Heart right ventricle (tissue), 16 donors: ENCODE measurements around the gene METTL21A. TPM values are rescaled to one million over a fixed set of nuclear protein-coding genes. Genes with fewer than 3 reads are reported as not detected.

Source experiments
- ATAC-seq, 8 donors: fragments of 200-7000 bp; cut with Tn5 transposase; one replicate each; pipeline ENCODE4 v1.9.1; 2020; ENCODE audit warnings: mild to moderate bottlenecking in 8 of 8, moderate library complexity in 8 of 8, moderate number of reproducible peaks in 1 of 8
- DNase-seq, 2 donors: peaks; one replicate each; pipeline ENCODE4 v3.0.0-alpha.2; 2020
- H3K27ac ChIP-seq, 10 donors: fragments of 200-600 bp; sonication (generic) in 2 of 10; one replicate each; pipeline versions ENCODE4 v1.5.0 to v1.8.0; 2020 to 2022; ENCODE audit warnings: mild to moderate bottlenecking in 3 of 10
- H3K27me3 ChIP-seq, 7 donors: fragments of 200-600 bp; one replicate each; pipeline ENCODE4 v1.8.0; 2021 to 2022; ENCODE audit warnings: mild to moderate bottlenecking in 2 of 7
- H3K36me3 ChIP-seq, 9 donors: fragments of 200-600 bp; sonication (generic) in 1 of 9; one replicate each; pipeline versions ENCODE4 v1.5.0 to v1.8.0; 2020 to 2022; ENCODE audit warnings: mild to moderate bottlenecking in 2 of 9
- H3K4me1 ChIP-seq, 9 donors: fragments of 200-600 bp; sonication (generic) in 1 of 9; one replicate each; pipeline versions ENCODE4 v1.5.0 to v1.8.0; 2020 to 2022; ENCODE audit warnings: mild to moderate bottlenecking in 4 of 9
- H3K4me3 ChIP-seq, 10 donors: fragments of 200-600 bp; sonication (generic) in 2 of 10; one replicate each; pipeline versions ENCODE4 v1.5.0 to v1.8.0; 2020 to 2022; ENCODE audit warnings: mild to moderate bottlenecking in 7 of 10, moderate library complexity in 2 of 10
- H3K9me3 ChIP-seq, 11 donors: fragments of 200-600 bp in 10 of 11; sonication (generic) in 2 of 11; one replicate each; pipeline versions ENCODE4 v1.5.0 to v1.8.0; 2013 to 2022; ENCODE audit warnings: mild to moderate bottlenecking in 2 of 11, control low read depth in 1 of 11, moderate library complexity in 1 of 11
- CTCF ChIP-seq, 9 donors: fragments of 200-600 bp; sonication (generic) in 2 of 9; IDR thresholded peaks; one replicate each; pipeline versions ENCODE4 v1.5.0 to v1.8.0; 2021 to 2022; ENCODE audit warnings: antibody characterized with exemption in 9 of 9, mild to moderate bottlenecking in 5 of 9, moderate library complexity in 1 of 9
- WGBS, 2 donors: extraction: QIAGEN DNeasy Blood & Tissue Kit; methylation state at CpG; one replicate each; pipeline ENCODE4 v1.1.7; 2013; ENCODE audit warnings: inconsistent platforms in 1 of 2; 5-methylcytosine and 5-hydroxymethylcytosine counted together
- intact Hi-C, 10 donors: fragments of 100-400 bp; cut with DNase I; formaldehyde crosslinking; loops; one replicate each; pipeline versions ENCODE4 v1.11.1 to v1.14.2; 2022
- polyA plus RNA-seq, 2 donors: library from polyadenylated mRNA; stranded (reverse); fragments of 200-250 nt; gene quantifications; one replicate each; pipeline ENCODE4 v1.2.3, GENCODE V29; 2013
- total RNA-seq, 10 donors: library from RNA; stranded (reverse); fragmentation: NEBNext Ultra II Directional in 3 of 10; extraction: Animal tissue kit (Norgen Biotek cat#: 25700) in 3 of 10; gene quantifications; one replicate each; pipeline versions ENCODE4 v1.2.1 to v1.2.4, GENCODE V29; 2021 to 2023
- donor health status: Arrhythmogenic right ventricular cardiomyopathy.
- donor health status: ischemic (EF 13 %, LVEDD 7.1; RV severe dilation, severe dysfunction).
- donor health status: healthy with polysubstance abuse.
- donor health status: DM: no; HTN: yes; CAD: no.
- donor health status: DM: no; HTN: no; CAD: no.
- donor health status: ischemic (EF 25% LVEDD 6.9; RV normal size, moderate dysfunction).
- donor health status: ischemic (EF 25% LVEDD 5.7; RV mildly dilated, moderate dysfunction).
- donor health status: healthy.
- donor health status: DM: yes; HTN: yes; CAD: no.
- donor health status: Ischemic cardiomyopathy.
- donor health status: ischemic (EF 35%, LVEDD 5.7; RV mildly dilated, moderate dysfunction).
- donor health status: nonischemic (EF 11% LVEDD 7.7; RV severe dilation, severe dysfunction).
- donor health status: DM: yes; HTN: yes; CAD: no.
- donor health status: PGD.
- donor health status: ischemic (EF 29% LVEDD 5.4; RV normal size, mild dysfunction).
- donor health status: nonischemic (EF 23%, LVEDD 6.1; RV moderate dilation, normal function).

METTL21A gene
- total and polyA plus RNA-seq, 12 donors, result 10.0 to 22.5 (median 13.8) TPM

GRCh38 chr2:207603486-207603885 is 21.7 kb downstream of the METTL21A start:
- no peak for ATAC-seq
- intact Hi-C loops, result no loop called here
- peaks cover 0 to 26% (median 0%) of the 10 kb centered on the region in 9 donors for H3K36me3 ChIP-seq

GRCh38 chr2:207601774-207602173 is 23.4 kb downstream of the METTL21A start:
- 90 to 94% methylated on average over 1 of the region's 1 CpG for WGBS, 2 donors
- Histone ChIP-seq H3K9me3 (no peaks in the 10 kb centered on the region), H3K27me3 (no peaks in the 10 kb centered on the region), H3K27ac (no peak overlapping the region), H3K4me1 (peaks cover 0 to 8% (median 0%) of the 10 kb centered on the region in 9 donors), H3K4me3 (no peak overlapping the region), H3K36me3 (peaks cover 0 to 43% (median 11%) of the 10 kb centered on the region in 9 donors)
- ATAC-seq, result no peak
- no peak for TF ChIP-seq CTCF (IDR thresholded peaks at IDR 0.05)
- intact Hi-C loops, result no loop called here
- no peak for DNase-seq

More at GRCh38 chr2:207603486-207603885, 21.7 kb downstream of the METTL21A start:
- TF ChIP-seq CTCF (IDR thresholded peaks at IDR 0.05), result no peak
- no peak overlapping the region for H3K27ac ChIP-seq
- no peak overlapping the region for H3K4me3 ChIP-seq
- WGBS, 2 donors, result 71 to 72% methylated on average over 2 of the region's 2 CpGs
- DNase-seq, result no peak
- H3K4me1 ChIP-seq, result peaks cover 0 to 8% (median 0%) of the 10 kb centered on the region in 9 donors
- no peaks in the 10 kb centered on the region for H3K27me3 ChIP-seq
- no peaks in the 10 kb centered on the region for H3K9me3 ChIP-seq

- ATAC-seq (no peak), DNase-seq (no peak)
- Histone ChIP-seq H3K27me3 (no peaks in the 10 kb centered on the region), H3K36me3 (peaks cover 0 to 59% (median 11%) of the 10 kb centered on the region in 9 donors), H3K27ac (no peak overlapping the region), H3K4me3 (no peak overlapping the region), H3K9me3 (no peaks in the 10 kb centered on the region), H3K4me1 (peaks cover 0 to 8% (median 0%) of the 10 kb centered on the region in 9 donors)
- no peak for TF ChIP-seq CTCF (IDR thresholded peaks at IDR 0.05)
- intact Hi-C loops, result no loop called here
Observed at GRCh38 chr2:207600231-207600630, 25.0 kb downstream of the METTL21A start.

GRCh38 chr2:207599636-207600035 is 25.6 kb downstream of the METTL21A start:
- ATAC-seq (no peak), DNase-seq (no peak)
- peaks cover 0 to 65% (median 11%) of the 10 kb centered on the region in 9 donors for H3K36me3 ChIP-seq
- no peak overlapping the region for H3K4me3 ChIP-seq
- H3K9me3 ChIP-seq, result no peaks in the 10 kb centered on the region
- no peak for TF ChIP-seq CTCF (IDR thresholded peaks at IDR 0.05)
- no peak overlapping the region for H3K27ac ChIP-seq
- no peaks in the 10 kb centered on the region for H3K27me3 ChIP-seq
- intact Hi-C loops, result no loop called here
- peaks cover 0 to 8% (median 0%) of the 10 kb centered on the region in 9 donors for H3K4me1 ChIP-seq
